DMS153 treated with DMSO at 0.1 percent for 48 hours (cell line): Measurements from ENCODE around the gene TAL2.
A peak's percentile ranks its signal among the peaks of the same experiment; 100 is the strongest.
"Not testable (repeated sequence)": the region's sequence is repeated elsewhere in the genome, so short reads cannot be mapped to it uniquely, and the experiment has no call there.

ENCODE experiments used
- DNase-seq: peaks from one replicate; lab custom pipeline; 2025; ENCODE audit not compliant: unreplicated experiment; lab: John Stamatoyannopoulos, UW

TAL2 gene

GRCh38 chr9:105673850-105674387, 11.7 kb downstream of the TAL2 start:
- DNase-seq = no peak

DNA sequence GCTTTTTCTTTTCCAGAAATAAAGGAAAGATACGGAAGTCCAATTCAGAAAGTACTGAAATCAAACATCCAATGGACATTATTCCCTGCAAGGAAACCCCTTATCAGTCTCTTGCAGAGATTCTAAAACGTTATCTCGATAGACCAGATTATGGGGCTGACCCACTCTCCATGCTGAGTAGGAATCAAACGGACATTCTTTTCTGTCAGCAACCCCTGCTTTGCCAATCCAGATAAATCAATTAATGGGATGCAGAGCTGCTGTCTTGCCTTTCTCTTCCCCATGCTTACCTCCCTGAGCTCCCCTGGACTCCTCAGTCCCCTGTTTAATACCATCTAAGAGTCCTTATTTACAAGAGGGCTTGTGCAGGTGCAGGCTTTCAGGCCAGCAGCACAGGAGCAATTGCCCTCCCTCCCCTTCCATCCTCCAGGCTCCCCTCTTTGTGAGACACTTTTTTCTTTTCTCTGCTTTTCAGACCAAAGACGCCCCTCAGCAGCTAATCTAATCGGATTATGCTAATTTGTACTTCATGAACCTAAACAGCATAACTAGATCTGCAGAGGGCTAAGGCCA, 14.2 kb downstream of the TAL2 start:
- no peak for DNase-seq

- no peak for DNase-seq
Measured at GRCh38 chr9:105678163-105678562, 15.9 kb downstream of the TAL2 start.

DNA sequence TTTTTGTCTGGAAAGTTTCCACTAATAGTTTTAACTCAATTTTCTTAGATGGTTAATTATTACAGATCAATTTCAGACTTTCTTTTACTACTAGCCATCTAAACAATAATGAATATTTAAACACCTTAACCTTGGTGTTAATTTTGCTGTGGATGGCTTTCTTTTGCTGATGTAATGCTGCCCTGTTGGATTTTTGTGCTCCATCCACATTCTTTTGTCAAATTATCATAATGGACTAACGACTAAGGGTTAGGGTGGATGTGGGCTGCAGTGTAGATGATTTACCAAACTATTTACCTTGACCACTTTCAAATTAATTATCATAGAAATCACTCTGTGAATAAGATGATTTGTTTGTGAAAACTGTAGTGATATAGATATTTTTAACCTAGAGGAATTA, 16.5 kb downstream of the TAL2 start:
- DNase-seq = no peak

DNA sequence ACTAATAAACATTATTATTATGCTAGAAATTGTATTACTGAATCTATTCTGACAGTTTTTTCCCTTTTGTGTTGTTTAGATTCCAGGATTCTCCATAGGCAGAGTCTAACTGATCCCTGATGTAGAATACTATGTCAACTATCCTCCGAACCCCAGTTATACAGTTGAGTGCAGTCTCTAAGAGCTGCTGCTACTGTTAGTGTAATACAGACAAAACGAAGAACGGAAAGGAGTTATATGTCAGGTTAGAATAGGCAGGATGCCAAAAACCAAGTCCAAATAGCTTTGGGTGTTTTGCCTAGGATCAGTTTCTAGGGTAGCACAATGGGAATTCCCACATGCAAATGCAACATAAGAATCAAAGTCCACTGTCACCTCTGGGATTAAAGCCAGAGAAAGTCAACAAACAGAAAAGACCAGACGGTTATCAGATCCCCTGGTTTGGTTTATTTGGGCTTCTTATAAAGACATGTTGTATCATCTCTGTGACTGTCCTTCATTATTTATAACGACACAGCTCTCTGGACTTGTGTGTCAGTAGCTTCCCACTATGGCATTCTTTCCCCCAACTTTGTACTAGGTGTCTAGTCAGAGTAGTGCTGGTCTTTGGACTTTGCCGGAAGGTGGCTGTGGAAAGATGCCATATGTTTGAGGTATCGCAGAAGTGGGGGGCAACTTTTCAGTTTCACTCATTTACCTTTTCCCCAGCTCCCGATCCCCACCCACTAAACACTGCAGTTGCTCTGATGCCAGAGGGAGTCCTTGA, 17.2 kb downstream of the TAL2 start:
- DNase-seq = peak; percentile 48

- no peak for DNase-seq
Measured at GRCh38 chr9:105681313-105681712, 19.1 kb downstream of the TAL2 start.

DNA sequence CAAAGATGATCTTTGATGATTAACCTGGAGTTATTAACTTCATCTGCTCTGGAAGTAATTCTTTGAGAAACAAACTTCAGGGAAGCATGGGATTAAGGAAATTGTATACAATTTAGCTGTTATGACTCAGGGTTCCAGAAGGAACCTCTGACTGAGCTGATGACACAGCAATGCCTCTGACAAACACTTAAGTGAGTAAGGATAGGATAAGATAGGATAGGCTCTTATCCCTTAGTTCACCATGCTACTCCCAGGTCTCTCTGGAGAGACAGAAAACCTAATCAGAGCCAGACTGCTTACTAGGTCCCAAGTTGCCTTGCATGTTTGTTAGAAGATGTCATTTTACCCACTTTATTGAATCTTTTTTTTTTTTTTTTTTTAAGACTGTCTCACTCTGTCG, 19.5 kb downstream of the TAL2 start:
- DNase-seq = no peak

DNA sequence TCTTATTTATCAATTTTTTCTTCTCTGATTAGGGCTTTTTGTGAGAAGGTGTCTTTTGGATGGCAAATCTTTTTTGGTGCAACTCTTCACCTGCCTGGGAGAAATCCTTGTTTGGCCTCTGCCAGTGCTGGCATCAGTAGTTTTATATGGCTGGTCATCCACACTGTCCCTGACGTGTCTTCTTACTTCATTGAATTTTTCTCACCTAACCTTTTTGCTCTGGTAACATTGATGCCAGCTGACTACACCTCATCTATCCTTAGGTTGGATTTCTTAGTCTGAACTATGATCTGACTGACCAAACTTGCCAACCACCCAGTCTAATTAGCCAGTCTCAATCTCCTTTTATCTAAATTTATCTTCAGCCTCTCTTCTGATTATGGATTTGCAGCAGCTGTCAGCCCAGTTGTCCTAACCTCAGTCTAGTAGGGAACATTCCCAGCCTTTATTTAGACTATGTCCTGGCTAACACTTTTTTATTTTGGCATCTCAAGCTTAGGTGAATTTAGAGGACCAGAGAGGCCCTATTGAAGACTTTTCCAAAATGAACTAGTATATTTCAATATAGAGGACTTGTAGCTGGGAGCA, 21.5 kb downstream of the TAL2 start:
- DNase-seq = no peak

- no peak for DNase-seq
Measured at GRCh38 chr9:105686936-105687335, 24.7 kb downstream of the TAL2 start.

GRCh38 chr9:105690742-105691141, 28.5 kb downstream of the TAL2 start:
- peak; percentile 10 for DNase-seq

DNA sequence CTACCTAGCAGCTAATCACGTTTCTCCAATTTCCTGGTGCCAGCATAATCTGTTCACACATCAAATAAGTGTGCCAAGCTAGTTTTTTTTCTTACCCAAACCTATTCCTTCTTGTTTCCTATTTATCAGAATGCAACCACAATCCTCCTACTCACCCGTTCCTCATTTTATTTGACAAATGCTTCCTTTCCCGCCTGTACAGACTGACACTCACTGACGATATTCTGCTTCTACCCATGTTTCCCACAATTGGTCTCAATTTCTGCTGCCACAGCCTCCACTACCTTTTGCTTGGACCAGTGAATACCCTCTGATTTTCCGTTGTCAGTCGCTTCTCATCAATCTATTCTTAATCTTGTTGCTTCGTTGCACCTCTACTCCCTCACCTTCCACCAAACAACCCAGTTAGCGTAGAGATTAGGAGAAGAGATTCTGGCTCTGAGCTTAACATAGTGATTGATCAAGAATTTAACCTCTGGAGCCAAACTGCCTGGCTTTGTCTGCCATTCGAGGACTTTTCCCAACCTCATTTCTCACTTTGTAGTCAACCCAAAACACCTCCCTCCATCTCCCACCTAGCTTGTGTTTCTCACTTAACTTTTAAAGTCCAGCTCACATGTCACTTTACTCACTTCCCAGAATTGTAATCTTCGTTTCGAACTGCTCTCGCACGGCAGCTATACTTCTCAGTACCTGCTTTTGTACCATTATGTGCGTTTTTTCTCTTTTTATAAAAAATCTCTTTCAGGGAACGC, 31.4 kb downstream of the TAL2 start:
- DNase-seq = peak; percentile 12

- DNase-seq = peak; percentile 53
Measured at GRCh38 chr9:105694190-105694847, 32.1 kb downstream of the TAL2 start, which contains the start of gene TMEM38B. Gene TMEM38B (plus strand): TSS chr9:105694541. CDS start chr9:105694661, 120 bp downstream.

GRCh38 chr9:105694848-105695581, 32.8 kb downstream of the TAL2 start:
- peak; percentile 61 for DNase-seq

GRCh38 chr9:105696219-105696793, 34.0 kb downstream of the TAL2 start:
- DNase-seq = no peak

DNA sequence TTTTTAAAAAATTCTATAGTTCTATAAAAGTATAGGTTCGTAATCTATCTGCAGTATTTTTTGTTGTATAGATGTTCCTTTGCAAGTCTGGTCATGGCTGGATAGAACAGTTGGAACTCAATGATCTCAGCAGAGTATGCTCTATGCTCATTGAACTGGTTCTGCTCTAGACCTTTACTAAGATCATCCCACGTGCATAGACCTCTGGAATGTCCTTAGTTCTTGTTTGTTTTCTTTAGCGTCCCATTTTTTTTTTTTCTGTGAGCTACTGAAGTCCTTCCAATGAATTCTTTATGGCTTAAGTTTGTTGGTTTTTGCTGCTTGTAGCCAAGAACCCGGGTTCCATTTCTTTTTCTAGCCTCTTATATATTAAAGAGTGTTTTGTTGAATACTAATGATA, 35.6 kb downstream of the TAL2 start:
- no peak for DNase-seq

GRCh38 chr9:105698348-105698870, 36.2 kb downstream of the TAL2 start:
- no peak for DNase-seq

DNA sequence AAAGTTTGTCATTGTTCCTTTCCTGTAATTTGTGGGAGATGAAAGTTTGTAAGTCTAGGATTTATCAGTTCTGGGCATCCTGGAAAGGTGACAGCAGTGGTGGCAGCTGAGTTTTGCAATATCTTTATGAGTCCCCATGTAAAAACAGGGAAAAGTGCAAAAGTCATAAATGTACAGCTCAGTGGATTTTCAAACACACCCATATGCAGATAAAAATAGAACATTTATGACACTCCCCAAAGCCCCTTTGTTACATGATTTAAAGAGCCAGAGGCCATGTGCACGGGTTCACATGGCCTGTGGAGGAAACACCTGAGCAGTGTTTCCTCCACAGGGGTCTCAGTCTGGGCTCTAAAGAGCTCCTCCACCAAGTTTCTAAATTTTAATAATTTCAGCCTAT, 38.4 kb downstream of the TAL2 start:
- DNase-seq = no peak

DNA sequence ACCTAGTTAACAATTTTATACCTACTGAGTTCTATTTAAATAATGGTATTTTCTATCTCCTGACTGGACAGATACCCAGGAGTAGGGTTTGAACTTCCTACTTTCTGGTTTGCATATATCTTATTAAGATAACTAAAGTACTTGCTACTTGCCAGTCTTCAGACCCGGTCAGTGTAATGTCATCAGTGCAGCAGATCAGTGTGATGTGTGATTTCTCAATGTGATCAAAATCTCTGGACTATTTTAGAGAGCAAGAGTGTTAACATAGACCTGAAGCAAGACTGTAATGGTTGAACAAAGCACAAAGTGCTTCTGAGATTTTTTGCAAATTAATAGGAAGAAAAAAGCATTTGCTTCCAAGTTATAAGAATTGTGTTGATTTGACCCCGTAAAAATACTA, 38.9 kb downstream of the TAL2 start:
- no peak for DNase-seq

DNA sequence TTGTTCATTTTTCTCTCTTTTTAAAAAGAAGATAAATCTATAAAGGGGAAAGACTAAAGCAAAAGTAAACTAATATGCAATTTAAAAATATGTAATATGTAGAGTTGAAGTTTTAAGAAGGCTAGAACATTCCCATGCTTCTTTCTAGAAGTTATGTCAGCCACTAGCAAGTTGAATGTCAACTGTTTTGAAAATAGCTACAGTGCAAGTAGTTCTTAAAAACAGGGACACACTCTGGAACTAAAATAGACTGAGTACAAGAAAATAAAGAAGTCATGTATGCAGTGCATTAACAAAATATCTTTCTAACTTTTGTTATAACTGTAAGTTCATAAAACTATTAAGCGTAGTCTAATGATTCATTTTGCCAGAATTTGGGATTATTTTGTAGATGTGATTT, 40.0 kb downstream of the TAL2 start:
- no peak for DNase-seq

DNA sequence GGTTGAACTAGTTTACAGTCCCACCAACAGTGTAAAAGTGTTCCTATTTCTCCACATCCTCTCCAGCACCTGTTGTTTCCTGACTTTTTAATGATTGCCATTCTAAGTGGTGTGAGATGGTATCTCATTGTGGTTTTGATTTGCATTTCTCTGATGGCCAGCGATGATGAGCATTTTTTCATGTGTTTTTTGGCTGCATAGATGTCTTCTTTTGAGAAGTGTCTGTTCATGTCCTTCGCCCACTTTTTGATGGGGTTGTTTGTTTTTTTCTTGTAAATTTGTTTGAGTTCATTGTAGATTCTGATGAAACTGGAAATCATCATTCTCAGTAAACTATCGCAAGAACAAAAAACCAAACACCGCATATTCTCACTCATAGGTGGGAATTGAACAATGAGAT, 41.4 kb downstream of the TAL2 start:
- not testable (repeated sequence) for DNase-seq
